ENCODE measurements around the gene CBS. TPM values are rescaled to one million over a fixed set of nuclear protein-coding genes. Genes with fewer than 3 reads are reported as not detected.
"Not testable (repeated sequence)": the region's sequence is repeated elsewhere in the genome, so short reads cannot be mapped to it uniquely, and the experiment has no call there.

The CBS gene
- 100 to 1,000 TPM; 272 to 303 TPM for total RNA-seq
- 107 TPM for polyA plus RNA-seq (2013, experiment 1 of 2)
- 87.2 TPM for polyA plus RNA-seq (2013, experiment 2 of 2)
- long read RNA-seq, experiment 1, transcript CBS-204 (17 exons, 2,605 nt) = major isoform, 8 of 55 reads
- long read RNA-seq, experiment 1, partial matches to known transcripts = 39 of 55 reads
- long read RNA-seq, experiment 1, other reads (novel, unspliced or antisense) = 8 of 55 reads
- long read RNA-seq, experiment 2, transcript CBS-204 (17 exons, 2,605 nt) = major isoform, 150 of 320 reads
- long read RNA-seq, experiment 2, partial matches to known transcripts = 41 of 320 reads
- long read RNA-seq, experiment 2, other reads (novel, unspliced or antisense) = 123 of 320 reads
- long read RNA-seq, experiment 3, transcript CBS-210 (5 exons, 1,038 nt) = minor isoform, 10 of 1,697 reads
- long read RNA-seq, experiment 3, transcript CBS-203 (17 exons, 2,453 nt) = minor isoform, 29 of 1,697 reads
- long read RNA-seq, experiment 3, transcript CBS-204 (17 exons, 2,605 nt) = major isoform, 1,322 of 1,697 reads
- long read RNA-seq, experiment 3, partial matches to known transcripts = 114 of 1,697 reads
- long read RNA-seq, experiment 3, other reads (novel, unspliced or antisense) = 219 of 1,697 reads
- long read RNA-seq, experiment 4, transcript CBS-204 (17 exons, 2,605 nt) = major isoform, 37 of 123 reads
- long read RNA-seq, experiment 4, partial matches to known transcripts = 60 of 123 reads
- long read RNA-seq, experiment 4, other reads (novel, unspliced or antisense) = 24 of 123 reads

DNA sequence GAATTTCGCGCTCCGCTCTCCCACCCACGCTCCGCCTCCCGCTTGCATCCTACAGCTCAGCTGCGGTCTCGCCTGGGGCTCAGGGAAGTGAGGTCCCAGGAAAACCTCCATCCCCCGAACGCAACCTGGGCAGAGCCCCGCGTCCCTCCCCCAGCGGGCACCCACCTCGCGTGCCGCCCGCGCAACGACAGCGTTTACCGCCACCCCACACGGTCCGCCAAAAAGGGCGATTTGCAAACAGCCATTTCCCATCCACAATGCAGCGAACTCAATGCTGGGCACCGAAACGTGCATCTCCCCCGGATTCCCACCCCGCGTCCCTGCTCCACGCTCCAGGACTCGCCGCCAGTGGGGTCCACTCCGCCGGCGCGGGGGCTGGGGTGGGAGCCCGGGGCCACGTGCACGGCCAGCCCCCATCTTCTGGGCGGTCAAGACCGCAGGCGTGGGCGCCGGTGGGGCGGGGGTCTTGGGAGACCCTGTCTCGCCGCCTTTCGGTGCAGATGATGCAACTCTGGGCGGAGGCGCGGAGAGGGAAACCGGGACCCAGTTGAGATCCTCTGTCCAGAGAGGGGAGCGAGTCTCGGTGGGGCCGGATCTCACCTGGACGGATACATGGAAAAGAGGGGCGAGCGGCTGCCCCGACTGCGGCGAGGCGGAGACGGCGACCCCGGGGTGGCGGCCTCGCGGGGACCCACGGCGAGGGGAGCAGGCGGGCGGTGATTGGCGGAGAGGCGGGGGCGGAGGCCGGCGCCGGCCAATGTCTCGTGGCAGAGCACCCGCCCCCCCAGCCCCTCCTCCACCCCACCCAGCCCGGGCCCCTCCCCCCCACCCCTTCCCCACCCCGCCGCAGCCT is at the start of gene CBS:
Gene CBS (minus strand): TSS at position 666 of the 853 bp plus-strand sequence. CDS start 3,642 bp downstream, outside the sequence.
- not testable (repeated sequence) for H3K4me3 ChIP-seq (ENCODE audit: low read length); H3K9me3 Mint-ChIP-seq; H3K9me3 ChIP-seq (ENCODE audit: control insufficient read depth, low read length); H3K9ac ChIP-seq (ENCODE audit: extremely low read depth, low read length, poor library complexity, severe bottlenecking); H3K4me1 ChIP-seq (ENCODE audit: control insufficient read depth, insufficient read depth, low read length); H3K27ac Mint-ChIP-seq; H3K4me1 Mint-ChIP-seq; H3K27me3 Mint-ChIP-seq (ENCODE audit: insufficient read depth); H3K36me3 ChIP-seq (ENCODE audit: control insufficient read depth, insufficient read depth, low read length); H3K27ac ChIP-seq (ENCODE audit: low read depth, low read length); H3K27me3 ChIP-seq (ENCODE audit: control insufficient read depth, insufficient read depth, low read length, poor library complexity, severe bottlenecking); DNase-seq; H3K4me3 Mint-ChIP-seq; H3K36me3 Mint-ChIP-seq (ENCODE audit: low read depth)
- WGBS, 2 experiments (ENCODE audit: insufficient coverage in 1 of 2, insufficient read length in 1 of 2) = no CpG with 5 or more reads among the region's 84 CpGs

DNA sequence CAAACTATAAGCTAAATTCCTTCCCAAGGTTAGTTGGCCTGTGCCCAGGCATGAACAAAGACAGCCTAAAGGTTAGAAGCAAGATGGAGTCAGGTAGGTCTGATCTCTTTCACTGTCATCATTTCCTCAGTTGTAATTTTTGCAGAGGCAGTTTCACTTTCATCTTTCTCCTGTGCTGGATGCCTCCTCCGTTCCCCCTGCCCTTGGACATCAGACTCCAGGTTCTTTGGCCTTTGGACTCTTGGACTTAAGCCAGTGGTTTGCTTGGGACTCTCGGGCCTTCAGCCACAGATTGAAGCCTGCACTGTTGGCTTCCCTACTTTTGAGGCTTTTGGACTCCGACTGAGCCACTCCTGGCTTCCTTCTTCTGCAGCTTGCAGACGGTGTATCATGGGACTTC is 40.3 kb upstream of the CBS start:
- not testable (repeated sequence) for H3K9ac ChIP-seq (ENCODE audit: extremely low read depth, low read length, poor library complexity, severe bottlenecking); H3K36me3 Mint-ChIP-seq (ENCODE audit: low read depth)

DNA sequence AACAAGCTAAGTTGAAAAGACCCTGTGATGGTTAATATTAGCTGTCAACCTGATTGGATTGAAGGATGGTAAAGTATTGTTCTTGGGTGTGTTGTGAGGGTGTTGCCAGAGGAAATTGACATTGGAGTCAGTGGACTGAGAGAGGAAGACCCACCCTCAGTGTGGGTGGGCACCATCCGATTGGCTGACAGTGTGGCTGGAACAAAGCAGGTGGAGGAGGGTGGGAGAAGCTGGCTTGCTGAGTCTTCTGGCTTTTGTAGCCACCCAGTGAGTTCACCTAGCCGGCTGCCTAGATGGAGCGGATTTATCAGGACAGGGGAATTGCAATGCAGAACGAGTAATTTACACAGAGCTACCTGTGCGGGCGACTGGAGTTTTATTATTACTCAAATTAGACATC is 38.8 kb upstream of the CBS start:
- H3K27me3 Mint-ChIP-seq (ENCODE audit: insufficient read depth); H3K36me3 ChIP-seq (ENCODE audit: control insufficient read depth, insufficient read depth, low read length); H3K4me1 Mint-ChIP-seq; H3K27me3 ChIP-seq (ENCODE audit: control insufficient read depth, insufficient read depth, low read length, poor library complexity, severe bottlenecking); H3K27ac ChIP-seq (ENCODE audit: low read depth, low read length); H3K27ac Mint-ChIP-seq; H3K9me3 Mint-ChIP-seq; DNase-seq; H3K4me3 Mint-ChIP-seq; H3K9ac ChIP-seq (ENCODE audit: extremely low read depth, low read length, poor library complexity, severe bottlenecking); H3K4me1 ChIP-seq (ENCODE audit: control insufficient read depth, insufficient read depth, low read length); H3K9me3 ChIP-seq (ENCODE audit: control insufficient read depth, low read length); H3K4me3 ChIP-seq (ENCODE audit: low read length); H3K36me3 Mint-ChIP-seq (ENCODE audit: low read depth): not testable (repeated sequence)
- no CpG with 5 or more reads among the region's 6 CpGs for WGBS, 2 experiments (ENCODE audit: insufficient coverage in 1 of 2, insufficient read length in 1 of 2)

More for the DNA sequence above, 40.3 kb upstream of the CBS start:
- H3K9me3 Mint-ChIP-seq; H3K36me3 ChIP-seq (ENCODE audit: control insufficient read depth, insufficient read depth, low read length); H3K27ac Mint-ChIP-seq; H3K27me3 ChIP-seq (ENCODE audit: control insufficient read depth, insufficient read depth, low read length, poor library complexity, severe bottlenecking); H3K4me1 Mint-ChIP-seq; H3K4me3 ChIP-seq (ENCODE audit: low read length); H3K27ac ChIP-seq (ENCODE audit: low read depth, low read length); H3K9me3 ChIP-seq (ENCODE audit: control insufficient read depth, low read length); H3K27me3 Mint-ChIP-seq (ENCODE audit: insufficient read depth); H3K4me3 Mint-ChIP-seq; H3K4me1 ChIP-seq (ENCODE audit: control insufficient read depth, insufficient read depth, low read length); DNase-seq: not testable (repeated sequence)
- WGBS, 2 experiments (ENCODE audit: insufficient coverage in 1 of 2, insufficient read length in 1 of 2) = no CpG with 5 or more reads among the region's 4 CpGs

DNA sequence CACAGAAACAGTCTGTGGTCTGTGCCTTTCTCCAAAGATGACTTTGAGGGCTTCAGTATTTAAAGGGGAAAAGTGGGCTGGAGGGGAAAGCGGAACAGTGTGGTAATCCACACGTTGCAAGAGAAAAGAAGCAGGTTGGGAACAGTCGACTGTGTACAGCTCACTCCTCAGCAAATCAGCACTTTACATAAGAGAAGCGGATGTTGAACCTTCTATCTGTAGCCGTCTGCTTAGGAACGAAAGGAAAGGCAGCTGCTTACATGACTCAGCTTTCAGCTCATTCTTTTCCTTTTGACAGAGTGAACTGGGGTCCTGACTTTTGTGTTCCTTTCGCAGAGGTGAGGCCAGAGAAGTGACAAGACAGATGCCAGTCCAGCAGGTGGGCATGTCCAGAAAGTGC is 33.4 kb upstream of the CBS start:
- not testable (repeated sequence) for DNase-seq; H3K27ac ChIP-seq (ENCODE audit: low read depth, low read length); H3K27me3 Mint-ChIP-seq (ENCODE audit: insufficient read depth); H3K27ac Mint-ChIP-seq; H3K9ac ChIP-seq (ENCODE audit: extremely low read depth, low read length, poor library complexity, severe bottlenecking); H3K4me3 Mint-ChIP-seq; H3K4me3 ChIP-seq (ENCODE audit: low read length); H3K9me3 Mint-ChIP-seq; H3K27me3 ChIP-seq (ENCODE audit: control insufficient read depth, insufficient read depth, low read length, poor library complexity, severe bottlenecking); H3K4me1 Mint-ChIP-seq; H3K4me1 ChIP-seq (ENCODE audit: control insufficient read depth, insufficient read depth, low read length); H3K36me3 ChIP-seq (ENCODE audit: control insufficient read depth, insufficient read depth, low read length); H3K36me3 Mint-ChIP-seq (ENCODE audit: low read depth); H3K9me3 ChIP-seq (ENCODE audit: control insufficient read depth, low read length)
- no CpG with 5 or more reads among the region's 7 CpGs for WGBS, 2 experiments (ENCODE audit: insufficient coverage in 1 of 2, insufficient read length in 1 of 2)

DNA sequence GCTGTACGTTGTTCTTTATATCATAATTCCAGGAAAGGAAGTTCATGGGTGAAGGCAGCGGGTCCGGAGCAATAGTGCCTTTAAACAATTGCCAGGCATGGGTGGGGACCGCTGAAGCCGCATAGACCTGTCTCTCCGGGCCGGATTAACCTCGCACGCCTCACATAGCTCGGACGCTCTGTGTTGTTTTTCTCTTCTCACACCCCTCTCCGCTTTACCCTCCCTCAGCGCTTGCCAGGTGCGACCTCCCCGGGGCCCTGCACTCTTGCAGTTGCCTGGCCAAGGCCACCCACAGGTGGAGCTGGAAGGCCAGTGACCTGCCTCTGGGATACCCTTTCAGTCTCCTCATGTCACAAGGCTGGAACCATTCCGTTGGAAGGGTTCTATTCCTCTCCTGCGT is 32.5 kb upstream of the CBS start:
- not testable (repeated sequence) for H3K36me3 Mint-ChIP-seq (ENCODE audit: low read depth); H3K36me3 ChIP-seq (ENCODE audit: control insufficient read depth, insufficient read depth, low read length); H3K9me3 Mint-ChIP-seq; H3K4me3 ChIP-seq (ENCODE audit: low read length); H3K4me1 Mint-ChIP-seq; H3K4me3 Mint-ChIP-seq; H3K27me3 Mint-ChIP-seq (ENCODE audit: insufficient read depth); H3K27ac Mint-ChIP-seq; H3K27me3 ChIP-seq (ENCODE audit: control insufficient read depth, insufficient read depth, low read length, poor library complexity, severe bottlenecking); H3K27ac ChIP-seq (ENCODE audit: low read depth, low read length); DNase-seq; H3K4me1 ChIP-seq (ENCODE audit: control insufficient read depth, insufficient read depth, low read length); H3K9ac ChIP-seq (ENCODE audit: extremely low read depth, low read length, poor library complexity, severe bottlenecking); H3K9me3 ChIP-seq (ENCODE audit: control insufficient read depth, low read length)
- no CpG with 5 or more reads among the region's 17 CpGs for WGBS, 2 experiments (ENCODE audit: insufficient coverage in 1 of 2, insufficient read length in 1 of 2)

DNA sequence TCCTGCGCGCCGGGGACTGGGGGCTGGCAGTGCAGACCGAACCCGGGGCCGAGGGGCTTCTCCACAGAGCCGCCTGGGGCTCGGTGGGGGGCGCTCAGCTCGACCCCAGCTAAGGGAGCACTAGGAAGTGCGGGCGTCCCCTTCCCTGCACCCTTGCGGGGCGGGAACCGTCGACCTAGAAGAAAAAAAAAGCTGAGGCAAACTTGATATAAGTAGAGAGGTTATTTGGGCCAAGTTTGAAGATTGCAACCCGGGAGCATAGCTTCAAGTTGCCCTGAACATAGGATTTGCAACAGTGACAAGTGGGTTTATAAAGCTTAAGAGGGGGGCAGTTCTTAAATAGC is 32.1 kb upstream of the CBS start:
- H3K4me1 ChIP-seq (ENCODE audit: control insufficient read depth, insufficient read depth, low read length); H3K4me3 Mint-ChIP-seq; H3K9ac ChIP-seq (ENCODE audit: extremely low read depth, low read length, poor library complexity, severe bottlenecking); H3K36me3 Mint-ChIP-seq (ENCODE audit: low read depth); H3K4me3 ChIP-seq (ENCODE audit: low read length); H3K4me1 Mint-ChIP-seq; H3K27me3 ChIP-seq (ENCODE audit: control insufficient read depth, insufficient read depth, low read length, poor library complexity, severe bottlenecking); H3K36me3 ChIP-seq (ENCODE audit: control insufficient read depth, insufficient read depth, low read length); H3K9me3 Mint-ChIP-seq; DNase-seq; H3K27ac Mint-ChIP-seq; H3K27ac ChIP-seq (ENCODE audit: low read depth, low read length); H3K27me3 Mint-ChIP-seq (ENCODE audit: insufficient read depth); H3K9me3 ChIP-seq (ENCODE audit: control insufficient read depth, low read length): not testable (repeated sequence)
- no CpG with 5 or more reads among the region's 17 CpGs for WGBS, 2 experiments (ENCODE audit: insufficient coverage in 1 of 2, insufficient read length in 1 of 2)

Measured in endodermal cell (in vitro differentiated cells).